HG03280 (cell line): ENCODE measurements around the gene SMC6.

Experiments used
- ATAC-seq: cut with Tn5 transposase; IDR thresholded peaks from one replicate; pipeline ENCODE4 v1.9.1; 2021; ENCODE audit warnings: mild to moderate bottlenecking, moderate library complexity; ENCODE audit not compliant: unreplicated experiment

The SMC6 gene

DNA sequence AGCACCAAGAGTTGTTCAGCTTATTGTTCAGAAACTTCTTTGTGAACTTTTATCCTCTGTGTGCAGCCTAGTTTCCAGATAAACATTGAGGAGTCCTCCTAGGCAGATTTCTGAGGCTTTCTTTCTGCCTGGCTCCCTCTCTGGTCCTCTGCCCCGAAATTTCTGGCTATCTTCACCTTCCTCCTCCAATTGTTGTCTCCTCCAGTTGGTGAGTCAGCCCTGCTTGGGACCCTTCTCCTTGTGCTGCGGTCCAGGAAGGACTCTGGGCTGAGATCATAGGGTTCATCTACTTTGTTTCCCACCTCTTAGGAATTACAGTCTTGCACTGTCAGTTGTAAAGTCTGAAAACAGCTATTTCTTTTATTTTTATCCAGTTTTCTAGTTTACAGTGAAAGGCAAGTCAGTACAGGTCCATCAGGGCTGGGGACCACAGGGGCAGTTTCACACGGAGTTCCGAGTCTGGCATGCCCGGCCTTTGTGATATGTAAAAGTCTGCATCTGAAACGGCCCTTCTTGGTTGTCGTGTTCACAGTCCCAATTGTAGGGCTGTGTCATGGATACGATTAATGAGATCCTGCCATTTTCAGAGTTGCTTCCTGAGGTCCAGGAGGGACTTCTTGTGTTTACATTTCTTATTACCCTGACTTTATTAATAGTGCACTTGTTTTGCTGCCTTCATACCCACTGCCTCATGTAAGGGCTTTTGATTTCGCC is 100.8 kb downstream of the SMC6 start:
- ATAC-seq = no peak

DNA sequence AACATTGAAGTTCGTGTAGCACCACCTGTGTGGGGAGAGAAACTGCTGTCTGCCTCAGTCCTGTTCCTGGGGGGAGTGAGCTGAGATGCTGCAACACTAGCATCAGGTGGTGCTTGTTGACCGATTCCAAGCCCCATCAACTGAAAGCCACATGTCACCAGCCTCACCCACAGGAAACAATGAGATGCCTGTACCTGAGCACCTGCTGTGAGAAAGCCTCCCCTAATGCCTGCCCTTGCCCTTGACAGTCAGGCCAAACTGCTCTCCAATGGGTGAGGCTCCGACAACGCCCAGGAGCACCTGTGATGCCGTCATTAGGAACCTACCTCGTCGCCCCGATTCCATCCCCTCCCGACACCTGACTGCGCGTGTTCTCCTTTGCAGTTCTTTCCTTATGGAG is 104.6 kb downstream of the SMC6 start:
- no peak for ATAC-seq

DNA sequence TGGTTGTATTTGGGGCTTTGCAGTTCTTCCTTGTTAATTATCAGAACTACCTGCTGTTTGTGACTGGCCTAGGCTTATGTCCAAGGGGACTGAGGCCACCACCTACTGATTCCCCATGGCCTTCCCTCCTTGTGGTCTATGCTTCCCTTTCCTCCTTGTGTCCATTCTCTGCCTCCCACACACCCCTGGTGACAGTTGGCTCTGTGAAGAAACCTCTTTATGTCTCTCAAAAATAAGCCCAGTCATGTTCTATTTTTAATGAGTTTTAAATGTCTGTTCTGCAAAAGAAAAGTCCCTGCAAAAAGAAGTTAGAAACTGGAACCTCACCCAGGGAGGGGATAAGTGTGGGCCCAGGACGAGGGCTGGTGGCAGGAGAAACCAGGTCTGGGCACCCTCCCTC is 105.0 kb downstream of the SMC6 start:
- no peak for ATAC-seq

DNA sequence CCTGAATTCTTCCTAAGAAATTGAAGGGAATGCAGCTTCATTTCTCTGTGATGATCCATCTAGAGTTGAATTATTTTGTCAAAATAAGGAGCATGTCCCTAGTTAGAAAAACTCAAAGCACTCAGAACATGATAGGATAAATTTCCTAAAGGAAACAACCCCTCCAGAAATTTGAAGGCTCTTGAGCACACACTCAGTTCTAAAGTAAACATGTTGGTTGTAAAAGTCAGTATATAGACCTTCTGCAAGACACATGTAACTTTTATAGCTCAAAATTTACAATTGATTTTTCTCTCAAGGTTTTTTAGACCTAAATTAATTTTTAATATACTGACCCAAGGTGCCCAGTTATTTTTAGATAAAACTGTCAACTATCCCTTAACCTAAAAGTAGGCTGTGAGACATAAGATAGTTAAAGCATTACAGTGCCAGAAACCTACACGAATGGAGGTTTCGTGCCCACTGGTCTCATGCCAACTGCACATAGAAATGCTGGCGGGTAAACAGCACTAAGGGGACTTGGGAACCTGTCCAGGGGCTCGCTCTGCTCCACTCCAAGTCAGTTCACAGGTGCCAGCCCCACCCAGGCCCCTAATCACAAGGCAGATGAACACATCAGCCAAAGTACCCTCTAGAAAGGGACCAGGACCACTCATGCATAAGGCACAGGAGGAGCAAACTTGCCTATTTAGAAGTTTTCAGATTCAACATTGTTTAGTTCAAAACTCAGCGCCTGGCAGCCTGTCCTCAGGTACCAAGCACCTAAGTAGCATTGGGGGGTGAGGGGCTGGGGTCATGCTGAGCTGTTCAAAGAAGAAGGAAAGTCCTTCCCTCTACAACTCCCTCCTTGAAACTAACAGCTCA is 106.5 kb downstream of the SMC6 start:
- ATAC-seq = no peak

DNA sequence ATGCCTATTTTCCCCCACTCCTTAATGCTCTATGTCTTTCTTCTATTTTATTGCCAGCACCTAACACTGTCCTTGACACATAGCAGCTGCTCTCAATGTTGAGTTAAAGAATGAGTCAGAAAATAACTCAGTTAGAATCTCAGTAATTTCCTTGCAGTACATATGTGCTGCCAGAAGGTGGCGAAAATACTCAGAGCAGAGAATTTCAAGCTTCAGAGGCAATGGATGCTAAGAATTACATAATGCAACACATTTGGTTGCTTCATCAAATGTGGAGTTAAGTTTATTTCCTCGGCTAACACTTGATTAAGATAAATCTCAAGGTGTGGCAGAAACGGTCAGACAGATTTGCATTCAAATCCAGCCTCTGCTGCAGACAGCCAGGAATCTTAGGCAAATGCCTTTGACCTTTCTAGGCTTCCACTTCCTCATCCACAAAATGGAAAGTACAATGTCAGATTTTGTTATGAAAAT is 107.5 kb downstream of the SMC6 start:
- ATAC-seq = peak; percentile 87

DNA sequence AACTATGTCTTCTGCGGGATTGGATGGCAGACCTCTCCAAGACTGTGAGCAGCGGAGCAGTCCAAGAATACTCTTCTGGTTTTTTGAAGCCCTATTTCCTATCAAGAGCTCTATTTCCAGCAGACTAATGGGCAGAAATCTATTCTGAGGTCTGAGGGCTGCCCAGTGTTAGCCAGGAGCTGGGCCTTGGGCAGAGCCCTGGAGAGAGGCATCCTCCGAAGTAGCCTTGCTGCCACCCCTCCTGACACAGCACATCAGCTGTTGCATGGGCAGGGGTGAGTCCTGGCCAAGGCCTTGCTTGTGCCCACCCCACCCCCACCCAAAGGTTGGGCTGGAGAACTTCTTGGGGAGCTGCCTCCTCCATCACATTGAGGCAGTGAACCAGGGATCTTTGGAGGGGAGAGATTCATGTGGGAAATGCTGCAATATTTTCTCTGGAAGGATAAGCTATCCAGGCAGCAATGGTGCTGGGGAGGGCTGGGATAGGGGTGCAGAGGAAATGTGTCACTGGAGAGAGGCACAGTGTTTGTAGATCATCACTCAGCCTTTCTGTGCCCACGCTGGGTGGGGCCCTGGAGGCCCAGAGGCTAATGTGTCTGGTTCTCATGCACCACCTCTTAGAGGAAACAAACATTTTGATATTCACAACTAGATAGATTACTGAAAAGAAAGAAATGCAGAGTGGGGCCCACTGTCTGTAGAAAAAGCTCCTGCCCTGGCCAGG is 108.5 kb downstream of the SMC6 start:
- ATAC-seq = no peak

DNA sequence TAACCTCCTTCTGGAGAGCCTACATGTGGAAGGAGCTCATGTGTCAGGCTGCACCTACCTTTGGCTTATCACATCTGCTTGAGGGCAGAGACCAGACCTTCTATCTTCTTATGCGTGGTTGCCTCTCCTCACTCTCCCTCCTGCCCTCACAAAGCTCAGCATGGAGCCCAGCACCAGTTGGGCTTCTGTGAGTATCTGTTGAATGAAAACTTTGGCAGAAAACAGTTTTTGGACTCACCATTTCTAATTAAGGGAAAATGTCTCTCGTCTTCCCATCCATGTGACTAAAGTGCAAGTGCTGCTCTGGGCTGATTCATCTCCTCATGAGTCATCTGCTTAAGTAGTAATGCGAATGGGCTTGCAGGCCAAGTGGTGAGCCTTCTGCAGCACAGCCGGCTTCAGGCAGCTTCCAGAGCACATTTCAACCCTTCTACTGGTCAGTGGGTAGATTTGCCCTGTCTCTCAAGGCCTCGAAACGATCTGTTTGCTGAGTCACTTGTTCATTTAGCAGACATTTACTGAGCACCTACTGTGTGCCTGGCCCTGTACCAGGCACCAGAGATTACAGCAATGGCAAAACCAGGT is 110.5 kb downstream of the SMC6 start:
- no peak for ATAC-seq

DNA sequence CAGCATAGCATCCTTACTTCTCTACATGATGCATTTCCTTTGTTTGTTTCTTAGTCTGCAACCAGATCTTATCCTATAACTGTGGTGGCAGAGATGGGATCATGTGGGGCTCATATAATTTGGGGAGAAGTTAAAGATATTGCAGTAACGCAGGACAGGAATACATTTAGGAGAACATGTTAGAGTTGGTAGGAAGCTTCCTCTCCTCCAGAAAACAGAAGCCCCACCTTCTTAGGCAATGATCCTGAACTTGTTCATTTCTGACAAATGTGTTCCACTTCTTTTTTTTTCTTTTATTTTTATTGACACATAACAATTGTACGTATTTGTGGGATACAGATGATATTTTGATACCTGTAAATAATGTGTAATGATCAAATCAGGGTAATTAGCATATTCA is 113.2 kb downstream of the SMC6 start:
- ATAC-seq = no peak

DNA sequence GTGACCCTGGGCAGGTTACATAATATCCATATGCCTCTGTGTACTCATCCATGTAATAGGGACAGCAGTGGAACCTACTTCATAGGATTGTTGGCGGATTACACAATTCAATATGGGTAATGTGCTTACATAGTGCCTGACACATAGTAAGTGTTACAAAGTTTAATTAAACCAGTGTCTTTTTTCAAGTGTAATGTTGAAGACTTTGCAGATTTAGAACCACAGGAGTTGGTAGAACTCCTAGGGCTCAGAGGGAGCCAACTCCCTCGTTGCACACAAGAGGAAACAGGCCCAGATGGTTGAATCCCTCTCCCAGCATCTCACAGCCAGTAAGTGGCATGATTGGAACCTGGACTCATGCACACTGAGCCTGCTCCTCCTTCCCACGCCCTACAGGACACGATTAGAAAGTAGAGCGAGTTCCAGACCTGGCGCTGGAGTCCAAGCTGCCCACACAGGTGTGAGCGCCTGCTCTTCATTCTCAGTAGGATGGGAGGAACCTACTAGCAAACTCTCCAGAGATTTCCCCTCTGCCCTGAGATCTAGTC is 115.3 kb downstream of the SMC6 start:
- no peak for ATAC-seq

DNA sequence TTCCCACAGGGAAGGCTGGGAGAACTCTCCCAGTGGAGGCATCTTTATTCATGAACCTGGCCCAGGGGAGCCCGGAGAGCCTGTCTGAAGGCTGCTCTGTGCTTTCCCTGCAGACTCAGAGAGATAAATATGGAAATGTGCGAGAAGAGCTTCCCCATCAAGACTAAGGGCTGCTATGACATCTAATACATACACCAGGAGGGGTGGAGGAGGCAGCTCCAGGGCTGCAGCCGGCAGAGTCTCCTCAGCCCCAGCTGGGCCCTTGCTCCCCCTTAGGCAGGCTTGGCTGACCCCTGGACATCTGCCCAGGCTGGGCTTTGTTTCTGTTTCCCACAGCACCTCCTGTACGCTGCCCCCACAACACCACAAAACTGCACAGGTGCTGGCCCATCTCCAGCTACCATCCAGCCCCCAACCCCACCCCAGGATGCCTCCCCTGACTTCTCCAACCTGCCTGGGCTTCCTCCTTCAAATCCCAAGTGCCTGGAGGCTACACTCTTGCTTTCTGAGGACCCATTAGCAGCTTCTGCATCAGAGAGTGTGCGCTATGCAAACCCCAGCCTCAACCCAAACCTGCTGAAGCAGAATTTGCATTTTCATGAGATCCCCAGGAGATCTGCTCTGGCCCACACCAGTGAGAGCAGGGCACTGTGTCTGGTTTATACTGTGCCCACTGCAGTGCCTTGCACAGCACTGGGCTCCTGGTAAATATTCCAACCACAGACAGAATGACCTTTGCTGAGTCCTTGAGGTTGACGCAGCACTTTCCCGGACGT is 116.3 kb downstream of the SMC6 start:
- no peak for ATAC-seq

DNA sequence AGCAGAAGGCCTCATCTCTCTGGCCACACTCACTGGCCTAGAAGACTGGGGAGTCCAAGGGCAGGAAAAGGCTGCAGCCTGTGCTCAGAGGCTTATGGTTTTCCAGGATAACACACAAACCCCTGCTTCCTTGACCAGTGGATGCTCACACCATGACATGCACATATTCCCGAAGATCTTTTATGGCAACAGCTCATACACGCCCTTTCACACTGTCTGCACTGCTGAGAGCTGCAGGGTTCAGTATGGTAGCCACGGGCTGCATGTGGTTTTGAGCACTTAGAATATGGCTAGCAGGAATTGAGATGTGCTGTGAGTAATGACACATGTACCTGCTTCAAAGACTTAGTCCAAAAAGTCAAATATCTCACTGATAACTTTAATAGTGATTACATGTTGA is 117.4 kb downstream of the SMC6 start:
- ATAC-seq = no peak

DNA sequence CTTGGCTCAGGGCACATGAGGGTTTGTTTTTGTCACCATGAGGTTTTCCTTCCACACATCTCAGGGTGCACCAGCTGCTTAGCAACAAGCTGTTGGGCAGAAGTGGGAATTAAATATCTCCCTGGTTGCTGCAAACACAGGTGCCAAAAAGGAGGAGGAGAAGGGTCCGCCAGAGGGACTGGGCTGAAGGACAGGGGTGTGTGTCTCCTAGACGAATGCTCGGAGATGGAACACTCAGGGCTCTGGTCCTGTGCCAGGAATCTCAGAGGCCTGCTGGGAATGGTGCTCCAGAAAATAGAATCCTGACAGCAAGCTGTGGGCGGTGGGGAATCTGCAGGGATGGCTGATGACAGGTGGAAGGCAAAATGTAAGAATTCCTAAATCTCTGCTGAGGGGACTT is 118.6 kb downstream of the SMC6 start:
- ATAC-seq = no peak

DNA sequence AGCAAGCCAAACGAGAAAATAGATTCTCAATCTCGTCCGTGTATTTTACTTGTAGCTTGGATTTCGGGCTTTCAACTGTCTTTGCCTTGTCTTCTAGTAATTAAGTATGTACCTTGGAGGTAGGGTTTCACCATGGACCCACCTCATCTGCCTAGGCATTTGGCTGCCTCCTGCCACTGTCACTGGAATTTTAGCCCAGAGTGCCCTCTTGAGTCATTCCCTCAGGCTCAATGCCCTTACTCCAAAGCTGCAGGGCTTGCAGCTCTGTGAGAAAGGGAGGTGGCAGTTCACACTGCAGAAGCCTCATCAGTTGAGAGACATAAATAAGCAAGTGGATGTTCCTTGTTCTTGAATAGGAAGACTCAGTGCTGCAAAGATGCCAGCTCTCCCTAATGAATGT is 123.5 kb downstream of the SMC6 start:
- ATAC-seq = no peak

DNA sequence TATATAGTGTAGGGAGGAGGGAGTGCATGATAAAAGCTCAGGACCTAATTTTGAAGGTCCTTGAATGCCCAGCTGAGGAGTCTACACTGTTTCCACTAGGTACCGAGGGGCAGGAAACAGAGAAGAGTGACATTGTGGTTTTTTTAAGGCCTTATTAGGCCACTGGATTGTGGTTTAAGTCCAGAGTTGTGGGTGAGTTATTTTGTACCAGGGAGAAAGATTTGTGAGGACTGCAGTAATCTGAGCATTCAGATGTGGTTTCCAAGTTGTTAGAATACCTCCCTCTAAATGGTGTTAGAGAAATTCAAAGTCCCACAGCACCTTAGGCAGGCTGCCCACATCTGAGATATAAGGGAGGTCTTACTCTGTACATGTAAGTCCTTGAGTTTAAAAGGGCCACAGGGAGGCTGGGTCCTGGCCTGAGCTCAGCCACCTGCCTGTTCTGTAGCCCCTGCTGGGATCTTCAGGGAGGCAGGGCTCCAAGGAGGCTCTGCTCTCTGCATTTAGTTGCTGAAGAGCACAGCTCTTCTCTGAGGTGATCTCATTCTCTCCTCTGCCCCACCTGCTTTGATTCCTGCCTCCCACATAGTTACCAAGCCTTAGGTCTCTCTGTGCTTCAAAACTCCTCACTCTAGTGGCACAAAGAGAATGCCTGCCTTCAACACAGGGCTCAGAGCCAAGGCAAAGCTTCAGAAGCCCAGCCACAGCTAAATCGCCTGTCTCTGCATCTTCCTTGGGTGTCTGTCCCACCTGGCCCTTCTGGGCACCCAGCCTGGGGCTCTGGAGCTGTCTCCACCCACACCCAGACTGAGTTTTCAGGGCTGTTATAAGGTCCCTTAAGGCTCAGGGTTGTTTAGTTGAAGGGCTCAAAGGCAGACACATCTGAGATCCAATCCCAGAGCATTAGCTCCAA is 125.0 kb downstream of the SMC6 start:
- no peak for ATAC-seq

DNA sequence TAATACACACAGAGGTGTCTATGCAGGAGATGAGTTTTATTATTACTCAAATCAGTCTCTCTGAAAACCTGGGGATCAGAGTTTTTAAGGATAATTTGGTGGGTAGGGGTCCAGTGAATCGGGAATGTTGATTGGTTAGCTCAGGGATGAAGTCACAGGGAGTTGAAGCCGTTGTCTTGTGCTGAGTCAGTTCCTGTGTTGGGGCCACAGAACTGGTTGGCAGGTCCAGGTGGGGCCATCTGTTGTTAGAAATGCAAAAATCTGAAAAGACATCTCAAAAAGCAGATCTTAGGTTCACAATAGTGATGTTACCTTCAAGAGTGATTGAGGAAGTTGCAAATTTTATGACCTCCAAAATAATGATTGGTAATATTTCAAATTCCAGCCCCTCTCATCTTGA is 126.2 kb downstream of the SMC6 start:
- no peak for ATAC-seq

DNA sequence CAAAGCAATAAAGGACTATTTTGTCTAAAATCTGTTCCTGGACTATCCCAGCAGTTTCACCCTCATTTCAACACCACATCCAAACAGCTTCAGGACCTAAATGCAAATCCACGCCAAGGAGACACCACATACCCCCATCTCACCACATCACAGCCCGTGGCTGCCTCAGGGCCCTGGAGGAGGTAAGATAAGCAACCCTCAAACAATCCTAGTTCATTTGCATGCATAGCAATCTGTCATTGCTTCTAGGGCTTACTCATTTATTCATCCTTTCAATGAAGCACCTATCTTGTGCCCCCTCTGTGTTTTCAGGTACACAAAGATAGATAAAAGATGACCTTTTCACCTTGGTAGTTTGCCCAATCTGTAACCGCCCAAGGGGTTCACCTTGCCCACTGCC is 126.6 kb downstream of the SMC6 start:
- no peak for ATAC-seq

DNA sequence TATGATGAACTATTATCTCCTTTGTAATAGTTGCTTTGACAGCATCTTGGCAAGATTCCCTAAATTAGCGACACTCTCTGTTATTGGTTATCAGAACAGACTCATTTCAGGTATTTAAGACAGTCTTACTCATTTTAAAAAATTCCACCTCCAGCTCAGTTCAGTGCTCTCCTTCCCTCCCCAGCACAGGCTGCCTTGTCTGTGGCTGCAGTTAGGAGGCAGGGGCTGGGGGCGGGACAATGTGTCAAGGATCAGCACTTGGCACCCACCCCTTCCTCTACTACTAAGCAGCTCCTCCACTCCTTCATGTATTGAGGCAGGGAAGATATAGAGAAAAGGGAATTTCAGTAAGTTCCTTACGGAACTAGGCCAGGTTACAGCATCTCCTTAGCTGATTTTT is 128.2 kb downstream of the SMC6 start:
- ATAC-seq = no peak

DNA sequence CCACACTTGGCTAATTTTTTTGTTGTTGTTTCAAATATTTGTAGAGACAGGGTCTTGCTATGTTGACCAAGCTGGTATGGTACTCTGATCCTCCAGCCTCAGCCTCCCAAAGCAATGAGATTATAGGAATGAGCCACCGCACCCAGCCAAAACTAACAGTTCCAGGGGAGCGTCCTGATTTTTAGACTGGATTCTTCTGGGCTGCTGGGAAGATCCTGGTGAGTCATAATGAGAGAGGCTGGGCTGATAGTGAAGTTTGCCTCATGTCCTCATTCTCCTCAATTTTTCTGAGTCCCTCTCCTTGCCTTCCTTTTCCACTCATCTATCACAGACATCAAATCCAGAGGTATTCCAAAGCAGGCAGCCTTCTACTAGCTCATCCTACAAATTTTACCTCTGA is 131.8 kb downstream of the SMC6 start:
- no peak for ATAC-seq

DNA sequence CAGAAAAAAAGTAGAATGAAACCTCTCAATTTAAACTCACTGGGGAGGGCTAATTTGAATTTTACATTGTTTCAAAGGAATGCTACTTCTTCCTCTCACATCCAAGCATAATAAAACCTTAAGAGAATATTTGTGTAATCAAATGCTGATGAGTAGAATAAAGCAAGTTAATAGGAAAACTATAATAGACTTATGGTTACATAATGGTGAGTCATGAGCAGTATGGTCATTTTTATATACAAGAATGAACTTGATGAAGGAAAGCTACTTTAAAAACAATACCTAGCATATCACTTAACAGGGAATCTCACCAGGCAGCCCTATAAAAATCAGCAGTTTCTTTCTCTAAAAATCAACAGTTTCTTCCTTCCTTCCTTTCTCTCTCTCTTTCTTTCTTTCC is 132.8 kb downstream of the SMC6 start:
- no peak for ATAC-seq
